Gastroesophageal sphincter (tissue), 3 donors: Measurements from ENCODE around the gene C1orf87.

ENCODE experiments used
- CTCF ChIP-seq, 4 experiments: fragments of 200-600 bp in 2 of 4; fragments of 450-650 bp in 2 of 4; sonication (generic) in 1 of 4; IDR thresholded peaks; one replicate each; pipeline ENCODE4 v1.5.1; 2017 to 2019; ENCODE audit warnings: antibody characterized with exemption in 4 of 4, mild to moderate bottlenecking in 2 of 4, moderate library complexity in 2 of 4
- EP300 ChIP-seq: sonication (generic); formaldehyde crosslinking; IDR thresholded peaks from one replicate; pipeline ENCODE4 v1.6.1; 2017; ENCODE audit warnings: antibody characterized with exemption, mild to moderate bottlenecking

DNA sequence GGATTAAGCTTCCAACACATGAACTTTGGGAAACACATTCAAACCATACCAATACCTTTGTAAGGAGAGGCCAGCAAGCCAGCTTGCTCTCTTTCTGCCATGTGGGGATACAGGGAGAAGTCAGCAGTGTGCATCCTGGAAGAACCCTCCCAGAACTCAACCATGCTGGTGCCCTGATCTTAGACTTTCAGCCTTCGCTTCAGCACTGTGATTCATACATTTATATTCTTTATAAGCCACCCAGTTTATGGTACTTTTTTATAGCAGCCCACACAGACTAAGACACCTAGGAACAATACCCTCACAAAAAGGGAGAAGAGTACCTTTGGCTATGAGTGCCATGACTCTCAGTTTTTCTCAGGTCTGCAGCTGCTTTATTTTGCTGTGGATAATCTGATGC lies 35.9 kb downstream of the C1orf87 start:
- TF ChIP-seq EP300 = no peak
- TF ChIP-seq CTCF (IDR thresholded peaks at IDR 0.05) = no peak
